Hepatocyte (in vitro differentiated cells): Measurements from ENCODE around the gene IL1RAPL1.

ENCODE experiments used
- EZH2 ChIP-seq: fragments of 200-600 bp; sonication (generic); IDR thresholded peaks from 2 replicates; pipeline ENCODE4 v1.6.1; 2016; ENCODE audit warnings: antibody characterized with exemption, mild to moderate bottlenecking, borderline replicate concordance
- EZH2phosphoT487 ChIP-seq: fragments of 200-600 bp; sonication (generic); IDR thresholded peaks from one replicate; pipeline ENCODE4 v1.6.1; 2018; ENCODE audit warnings: antibody characterized with exemption, mild to moderate bottlenecking, low read depth, moderate library complexity; ENCODE audit not compliant: unreplicated experiment, severe bottlenecking
- TF ChIP-seq, protein P1 (sequence below): fragments of 200-600 bp; sonication (generic); IDR thresholded peaks from 2 replicates; pipeline ENCODE4 v1.5.1; 2016; ENCODE audit warnings: antibody characterized with exemption, mild to moderate bottlenecking; ENCODE audit not compliant: poor library complexity

DNA sequence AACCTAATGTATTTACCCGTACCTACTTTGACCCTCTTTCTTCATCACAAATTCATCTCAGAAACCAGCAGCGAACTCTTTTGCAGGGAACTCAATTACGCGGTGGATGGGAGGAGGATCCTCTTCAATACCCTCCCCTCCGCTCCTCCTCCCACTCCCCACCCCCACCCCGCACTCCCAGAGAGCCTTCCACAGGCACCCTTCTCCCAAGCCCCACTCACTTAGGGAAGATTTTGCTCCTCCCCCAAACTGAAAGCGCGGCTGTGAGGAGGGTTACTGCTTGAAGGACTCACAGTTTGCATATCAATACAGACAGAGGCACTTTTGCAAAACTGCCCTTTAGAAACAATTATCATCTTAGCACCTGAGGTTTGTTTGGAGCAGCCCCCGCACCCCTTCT, 960 bp upstream of the IL1RAPL1 start:
- TF ChIP-seq, protein P1, sequence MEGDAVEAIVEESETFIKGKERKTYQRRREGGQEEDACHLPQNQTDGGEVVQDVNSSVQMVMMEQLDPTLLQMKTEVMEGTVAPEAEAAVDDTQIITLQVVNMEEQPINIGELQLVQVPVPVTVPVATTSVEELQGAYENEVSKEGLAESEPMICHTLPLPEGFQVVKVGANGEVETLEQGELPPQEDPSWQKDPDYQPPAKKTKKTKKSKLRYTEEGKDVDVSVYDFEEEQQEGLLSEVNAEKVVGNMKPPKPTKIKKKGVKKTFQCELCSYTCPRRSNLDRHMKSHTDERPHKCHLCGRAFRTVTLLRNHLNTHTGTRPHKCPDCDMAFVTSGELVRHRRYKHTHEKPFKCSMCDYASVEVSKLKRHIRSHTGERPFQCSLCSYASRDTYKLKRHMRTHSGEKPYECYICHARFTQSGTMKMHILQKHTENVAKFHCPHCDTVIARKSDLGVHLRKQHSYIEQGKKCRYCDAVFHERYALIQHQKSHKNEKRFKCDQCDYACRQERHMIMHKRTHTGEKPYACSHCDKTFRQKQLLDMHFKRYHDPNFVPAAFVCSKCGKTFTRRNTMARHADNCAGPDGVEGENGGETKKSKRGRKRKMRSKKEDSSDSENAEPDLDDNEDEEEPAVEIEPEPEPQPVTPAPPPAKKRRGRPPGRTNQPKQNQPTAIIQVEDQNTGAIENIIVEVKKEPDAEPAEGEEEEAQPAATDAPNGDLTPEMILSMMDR = no peak
- TF ChIP-seq EZH2 = no peak
- TF ChIP-seq EZH2phosphoT487 = no peak
